Measurements from ENCODE around the gene MRPL14.

The MRPL14 gene

GRCh38 chr6:44067173-44068139 is 59.8 kb downstream of the MRPL14 start:
- no peak for TF ChIP-seq CTCF (IDR thresholded peaks at IDR 0.05)
- H3K27ac ChIP-seq, result no peak overlapping the region
- no peak for DNase-seq (ENCODE audit: low spot score)

DNA sequence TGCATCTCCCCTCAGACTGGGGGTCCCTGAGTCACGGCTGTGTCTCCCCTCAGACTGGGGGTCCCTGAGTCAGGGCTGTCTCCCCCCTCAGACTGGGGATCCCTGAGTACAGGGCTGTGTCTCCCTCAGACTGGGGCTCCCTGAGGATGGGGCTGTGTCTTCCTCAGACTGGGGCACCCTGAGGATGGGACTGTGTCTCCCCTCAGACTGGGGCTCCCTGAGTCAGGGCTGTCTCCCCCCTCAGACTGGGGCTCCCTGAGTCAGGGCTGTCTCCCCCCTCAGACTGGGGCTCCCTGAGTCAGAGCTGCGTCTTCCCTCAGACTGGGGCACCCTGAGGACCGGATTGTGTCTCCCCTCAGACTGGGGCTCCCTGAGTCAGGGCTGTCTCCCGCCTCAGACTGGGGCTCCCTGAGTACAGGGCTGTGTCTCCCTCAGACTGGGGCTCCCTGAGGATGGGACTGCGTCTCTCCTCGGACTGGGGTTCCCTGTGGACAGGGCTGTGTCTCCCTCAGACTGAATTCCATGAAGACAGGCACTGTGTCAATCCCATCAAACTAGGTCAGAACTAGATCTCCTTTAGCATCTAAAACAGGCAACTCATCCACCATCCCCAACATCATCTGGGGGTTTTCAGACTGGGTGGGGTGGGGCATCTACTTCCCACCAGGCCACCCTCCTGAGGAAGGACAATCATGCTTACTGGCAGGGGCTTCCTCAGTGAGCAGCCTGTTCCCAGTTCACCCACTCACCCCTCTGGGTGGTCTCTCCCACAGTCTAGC is 60.7 kb downstream of the MRPL14 start:
- no peak for TF ChIP-seq CTCF (IDR thresholded peaks at IDR 0.05)
- DNase-seq (ENCODE audit: low spot score), result no peak
- Histone ChIP-seq H3K27ac (no peak overlapping the region), H3K4me3 (no peak overlapping the region)

More at GRCh38 chr6:44067173-44068139, 59.8 kb downstream of the MRPL14 start:
- H3K4me3 ChIP-seq, result no peak overlapping the region

DNA sequence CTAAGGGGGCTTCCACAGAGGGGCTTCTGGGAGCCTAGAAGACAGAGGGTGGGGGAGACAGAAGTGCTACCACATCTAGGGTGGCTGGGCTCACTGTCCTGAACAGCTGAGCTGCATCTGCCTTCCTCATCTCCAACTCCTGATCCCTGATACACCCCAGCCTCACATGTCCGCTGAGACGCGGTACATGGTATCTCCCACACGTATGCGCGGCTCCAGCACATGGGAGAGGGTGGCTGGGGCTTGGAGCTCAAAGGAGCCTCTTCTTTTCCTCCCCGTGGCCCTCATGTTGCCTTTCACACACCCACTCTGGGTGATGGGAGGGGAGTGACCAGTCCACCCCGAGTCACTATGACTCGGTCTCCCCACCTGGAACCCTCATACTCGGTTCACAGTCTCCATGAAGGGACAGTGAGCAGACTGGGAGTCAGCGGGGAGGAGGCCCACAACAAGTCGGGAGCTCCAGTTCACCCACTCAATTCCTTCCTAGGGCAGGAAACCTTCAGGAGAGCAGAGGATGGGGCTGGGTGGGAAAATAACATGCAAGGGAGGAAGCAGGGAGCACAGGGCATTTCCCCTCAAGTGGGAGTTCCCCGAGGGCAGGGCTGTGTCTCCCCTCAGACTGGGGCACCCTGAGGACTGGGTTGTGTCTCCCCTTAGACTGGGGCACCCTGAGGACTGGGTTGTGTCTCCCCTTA is 61.7 kb downstream of the MRPL14 start:
- TF ChIP-seq CTCF (IDR thresholded peaks at IDR 0.05), result no peak
- Histone ChIP-seq H3K27ac (no peak overlapping the region), H3K4me3 (no peak overlapping the region)
- no peak for DNase-seq (ENCODE audit: low spot score)

DNA sequence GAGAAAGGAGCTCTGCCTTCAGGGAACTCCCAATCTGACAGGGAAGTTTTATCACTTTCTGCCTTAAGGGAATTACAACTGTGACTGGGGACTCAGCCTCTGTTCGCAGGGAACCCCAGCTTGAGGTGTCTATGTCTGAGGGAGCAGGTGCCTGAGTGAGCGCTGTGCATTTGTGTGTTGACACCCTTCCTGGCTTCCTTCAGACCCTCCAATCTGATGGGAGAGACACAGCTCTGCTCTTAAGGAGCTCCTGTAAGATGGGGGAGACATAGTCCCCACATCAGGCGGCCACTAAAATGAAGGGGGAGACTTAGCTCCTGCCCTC is 62.3 kb downstream of the MRPL14 start:
- no peak for DNase-seq (ENCODE audit: low spot score)
- peak overlapping the region; percentile 38 to 45 for H3K27ac ChIP-seq
- TF ChIP-seq CTCF (IDR thresholded peaks at IDR 0.05), result no peak
- H3K4me3 ChIP-seq, result no peak overlapping the region

GRCh38 chr6:44064089-44064947 is 62.9 kb downstream of the MRPL14 start:
- Histone ChIP-seq H3K4me3 (no peak overlapping the region), H3K27ac (peak overlapping the region; percentile 38 to 45)
- peak; percentile 86 for DNase-seq (ENCODE audit: low spot score)
- no peak for TF ChIP-seq CTCF (IDR thresholded peaks at IDR 0.05)

DNA sequence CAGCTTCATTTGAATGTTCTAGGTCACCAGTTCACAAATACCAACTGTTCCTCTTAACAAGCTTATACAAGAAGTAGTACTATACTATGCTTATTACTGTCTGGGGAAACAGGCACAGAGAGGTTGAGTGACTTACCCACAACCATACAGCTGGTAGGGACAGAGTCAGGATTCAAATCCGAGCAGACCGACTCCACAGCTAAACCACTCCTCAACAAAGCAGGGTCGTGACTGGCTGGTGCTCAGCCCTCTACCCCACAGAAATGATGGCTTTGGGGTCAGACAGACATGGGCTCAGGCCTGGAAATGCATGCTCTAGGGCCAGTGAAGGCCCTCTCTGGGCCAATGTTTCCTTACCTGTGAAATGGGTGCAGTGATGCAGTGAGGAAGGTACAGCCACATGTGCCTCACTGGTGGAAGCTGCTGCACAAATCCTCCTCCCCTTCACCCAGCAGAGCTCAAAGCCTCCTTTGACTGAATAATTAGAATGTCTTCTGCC is 63.6 kb downstream of the MRPL14 start:
- Histone ChIP-seq H3K4me3 (no peak overlapping the region), H3K27ac (peak overlapping the region in 1 of 2 donors; percentile 45)
- TF ChIP-seq CTCF (IDR thresholded peaks at IDR 0.05), result no peak
- no peak for DNase-seq (ENCODE audit: low spot score)
